K562 (cell line): ENCODE data around the gene RUSC1. TPM values are rescaled to one million over a fixed set of nuclear protein-coding genes. Genes with fewer than 3 reads are reported as not detected.

ENCODE experiments used
- ATAC-seq: fragments of 200-7000 bp; cut with Tn5 transposase; 3 replicates; pipeline ENCODE4 v1.9.1; 2020; ENCODE audit warnings: moderate library complexity
- BruUV-seq: library from RNA; stranded (reverse); fragments of 400-500 nt; replicated peaks from 2 replicates; lab custom pipeline; 2021; lab: Mats Ljungman, UMichigan
- CTCF ChIA-PET: fragments of 300-600 bp; formaldehyde crosslinking; extraction: SDS; loops from one replicate; lab custom pipeline; 2021; ENCODE audit warnings: low intra/inter-chr PET ratio; lab: Yijun Ruan, JAX
- POLR2A ChIA-PET: fragments of 300-600, 350-650 bp; sonication (Branson Sonifier 250); formaldehyde crosslinking; extraction: SDS; loops from one replicate; lab custom pipeline; 2021; ENCODE audit warnings: antibody characterized with exemption, inconsistent platforms; lab: Yijun Ruan, JAX
- DNase-seq, 4 experiments: peaks; one replicate each; pipeline versions ENCODE4 v3.0.0 to v3.0.0-alpha.2; 2011 to 2018; ENCODE audit warnings: low spot score in 3 of 4, mixed read lengths in 3 of 4; ENCODE audit errors: extremely low read depth in 1 of 4
- FAIRE-seq: peaks from 2 replicates; lab custom pipeline; 2011; peaks lifted over from hg19 to GRCh38; lab: Jason Lieb, UNC
- H2AFZ ChIP-seq: 2 replicates; pipeline ENCODE4 v1.6.0; 2011; ENCODE audit warnings: low read depth, low read length, control low read depth, inconsistent platforms
- H3K27ac ChIP-seq: fragments of 200-600 bp; 3 replicates; pipeline ENCODE4 v1.8.0; 2011; ENCODE audit warnings: low read depth, mild to moderate bottlenecking, control low read depth, inconsistent platforms, low read length, moderate library complexity, mixed read lengths; ENCODE audit errors: extremely low read depth
- H3K27me3 ChIP-seq, 2 experiments: fragments of 300-600 bp in 1 of 2; 2 replicates in 1 of 2; 3 replicates in 1 of 2; pipeline versions ENCODE4 v1.6.0 to v1.8.0; 2011; ENCODE audit warnings: inconsistent platforms in 2 of 2, low read length in 2 of 2, mild to moderate bottlenecking in 1 of 2, mixed read lengths in 1 of 2, moderate library complexity in 1 of 2; ENCODE audit not compliant: control insufficient read depth in 2 of 2, insufficient read depth in 2 of 2
- H3K36me3 ChIP-seq: fragments of 300-600 bp; 3 replicates; pipeline ENCODE4 v1.8.0; 2011; ENCODE audit warnings: mild to moderate bottlenecking, low read length, inconsistent platforms; ENCODE audit not compliant: control insufficient read depth, insufficient read depth
- H3K4me1 ChIP-seq, 2 experiments: fragments of 200-600 bp in 1 of 2; replicated peaks in 1 of 2; 2 replicates in 1 of 2; 3 replicates in 1 of 2; pipeline versions ENCODE4 v1.5.1 to v1.8.0; 2011; ENCODE audit warnings: inconsistent platforms in 2 of 2, low read length in 2 of 2, mild to moderate bottlenecking in 1 of 2, mixed read lengths in 1 of 2, moderate library complexity in 1 of 2; ENCODE audit not compliant: control insufficient read depth in 2 of 2, insufficient read depth in 2 of 2
- H3K4me2 ChIP-seq: 2 replicates; pipeline ENCODE4 v1.6.1; 2011; ENCODE audit warnings: low read length, control low read depth, inconsistent platforms, mixed read lengths; ENCODE audit not compliant: insufficient read depth
- H3K4me3 ChIP-seq: fragments of 200-600 bp; sonication (generic), shearing (Covaris generic); 2 replicates; pipeline ENCODE4 v1.5.1; 2016; ENCODE audit warnings: control low read depth, inconsistent platforms
- H3K79me2 ChIP-seq: fragments of 200-600 bp; 3 replicates; pipeline ENCODE4 v1.8.0; 2011; ENCODE audit warnings: low read length, inconsistent platforms; ENCODE audit not compliant: control insufficient read depth, insufficient read depth
- H3K9ac ChIP-seq, 2 experiments: 2 replicates each; pipeline versions ENCODE4 v1.6.0 to v1.6.1; 2011; ENCODE audit warnings: low read depth in 2 of 2, low read length in 2 of 2, control low read depth in 1 of 2, inconsistent platforms in 1 of 2, mild to moderate bottlenecking in 1 of 2, mixed read lengths in 1 of 2; ENCODE audit not compliant: insufficient read depth in 1 of 2
- H3K9me1 ChIP-seq: one replicate; pipeline ENCODE4 v1.6.0; 2011; ENCODE audit warnings: inconsistent platforms, mild to moderate bottlenecking, low read length, moderate library complexity; ENCODE audit not compliant: control insufficient read depth, insufficient read depth
- H3K9me3 ChIP-seq: replicated peaks from 2 replicates; pipeline ENCODE4 v1.5.1; 2011; ENCODE audit warnings: low read depth, low read length, inconsistent platforms; ENCODE audit not compliant: control insufficient read depth, insufficient read depth
- H4K20me1 ChIP-seq: replicated peaks from 2 replicates; pipeline ENCODE4 v1.6.1; 2011; ENCODE audit warnings: low read length, inconsistent platforms, mixed read lengths; ENCODE audit not compliant: control insufficient read depth, insufficient read depth
- GATA2 ChIP-seq: sonication (generic); formaldehyde crosslinking; IDR thresholded peaks from 2 replicates; pipeline ENCODE4 v1.4.0; 2020; ENCODE audit warnings: mild to moderate bottlenecking, missing genetic modification reagents
- POLR2G ChIP-seq: fragments of 200-400 bp; formaldehyde crosslinking; IDR thresholded peaks from 2 replicates; pipeline ENCODE4 v1.6.1; 2017; ENCODE audit warnings: low read depth, mild to moderate bottlenecking, antibody characterized with exemption, low read length, moderate library complexity
- RB1 ChIP-seq: fragments of 450-650 bp; IDR thresholded peaks from 2 replicates; pipeline ENCODE4 v1.6.1; 2017; ENCODE audit warnings: low read depth, mild to moderate bottlenecking
- WGBS: fragments of 100-300 bp; shearing (Covaris generic); methylation state at CpG from one replicate; pipeline ENCODE4 v1.1.6; 2016; ENCODE audit warnings: low coverage, mixed read lengths; ENCODE audit not compliant: insufficient coverage; ENCODE audit errors: missing lambda C conversion rate; 5-methylcytosine and 5-hydroxymethylcytosine counted together
- in situ Hi-C: fragments of 300-500 bp; cut with MboI; formaldehyde crosslinking; loops from 4 replicates; pipeline ENCODE4 v1.15.0; 2018; ENCODE audit warnings: inconsistent platforms, mixed read lengths
- intact Hi-C: fragments of 100-400 bp; cut with micrococcal nuclease; formaldehyde crosslinking; loops from 2 replicates; pipeline ENCODE4 v1.14.2; 2022
- polyA plus RNA-seq, 8 experiments: library from polyadenylated mRNA; depleted of rRNA in 4 of 8; stranded (reverse) in 5 of 8; unstranded in 3 of 8; fragments of >200 nt; fragmentation: Nextera tagmentation in 2 of 8; fragmentation: Illumina TruSeq in 1 of 8; extraction: Ambion mirVana in 2 of 8; extraction: Trizol in 1 of 8; gene quantifications; 2 replicates each; pipeline versions ENCODE4 v1.2.1 to v1.2.3, GENCODE V29; 2011 to 2014; ENCODE audit warnings: inconsistent platforms in 1 of 8, missing spikeins in 1 of 8
- total RNA-seq, 7 experiments: library from RNA; depleted of rRNA in 6 of 7; stranded (reverse); fragments of >200 nt in 6 of 7; fragmentation: Illumina TruSeq in 2 of 7; extraction: Trizol in 2 of 7; gene quantifications; 2 replicates each; pipeline versions ENCODE4 v1.2.1 to v1.2.3, GENCODE V29; 2011 to 2021; ENCODE audit warnings: low replicate concordance in 1 of 7
- TF ChIP-seq, protein P1 (sequence below): sonication (generic); formaldehyde crosslinking; IDR thresholded peaks from 2 replicates; pipeline ENCODE4 v1.8.0; 2022; ENCODE audit warnings: mild to moderate bottlenecking, missing genetic modification reagents
- TF ChIP-seq, protein P2 (sequence below): fragments of 250-450 bp; sonication (Bioruptor Pico); IDR thresholded peaks from 2 replicates; pipeline ENCODE4 v1.8.0; 2022; ENCODE audit warnings: inconsistent platforms

Gene RUSC1
- total and polyA plus RNA-seq, 9 of the 15 experiments (the other 6 are each of a cell fraction or from before 2014, with no cell fraction given) = 5.7 to 68.3 (median 33.6) TPM

DNA sequence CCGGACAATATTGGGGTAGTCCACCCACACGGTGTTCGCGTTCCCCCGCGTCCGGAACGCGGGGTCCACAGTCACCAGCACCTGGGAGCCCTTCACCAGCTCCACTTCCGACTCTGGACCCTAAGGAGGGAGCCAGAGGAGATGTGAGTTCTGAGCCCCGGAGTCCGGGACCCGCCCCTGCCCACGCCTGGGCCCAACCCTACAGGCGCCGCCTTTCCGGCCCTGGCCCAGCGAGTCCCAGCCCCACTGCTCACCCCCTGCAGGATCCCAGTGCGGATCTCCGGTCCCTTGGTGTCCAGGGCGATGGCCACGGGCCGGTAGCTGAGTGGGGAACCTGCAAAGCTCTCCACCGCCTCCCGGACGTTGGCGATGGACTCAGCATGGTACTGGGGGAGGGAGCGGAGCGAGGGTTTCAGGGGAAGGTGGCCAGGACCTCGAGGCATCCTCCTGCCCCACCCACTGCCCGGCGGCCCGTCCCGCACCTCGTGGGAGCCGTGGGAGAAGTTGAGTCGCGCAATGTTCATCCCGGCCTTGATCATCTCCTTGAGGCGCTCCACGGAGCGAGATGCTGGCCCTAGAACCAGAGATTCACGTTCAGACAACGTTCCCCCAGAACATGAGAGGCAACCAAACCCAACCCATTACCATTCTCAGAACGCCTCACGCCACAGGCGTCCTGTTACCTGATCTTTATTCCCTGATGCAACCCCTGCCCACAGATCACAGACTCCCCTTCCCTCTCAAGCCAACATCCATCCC lies 25.3 kb upstream of the RUSC1 start:
- ChIA-PET POLR2A (interaction anchor here (0.9 to 1.8 kb wide), 2 partner anchors 13 to 17 kb away, joined by 3 to 8 read pairs; partner anchors contain the start of gene FDPS), CTCF (no interaction called here)
- no peak for FAIRE-seq
- H3K9me1 ChIP-seq = no peaks in the 10 kb centered on the region
- in situ Hi-C loops = no loop called here
- TF ChIP-seq, protein P1, sequence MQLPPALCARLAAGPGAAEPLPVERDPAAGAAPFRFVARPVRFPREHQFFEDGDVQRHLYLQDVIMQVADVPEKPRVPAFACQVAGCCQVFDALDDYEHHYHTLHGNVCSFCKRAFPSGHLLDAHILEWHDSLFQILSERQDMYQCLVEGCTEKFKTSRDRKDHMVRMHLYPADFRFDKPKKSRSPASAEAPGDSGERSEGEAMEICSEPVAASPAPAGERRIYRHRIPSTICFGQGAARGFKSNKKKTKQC = no peak
- TF ChIP-seq GATA2 (CRISPR knock-in tag) = no peak
- no peak for TF ChIP-seq RB1
- peak; percentile 6; the same call in 1 of the 2 replicates for TF ChIP-seq POLR2G
- TF ChIP-seq, protein P2, sequence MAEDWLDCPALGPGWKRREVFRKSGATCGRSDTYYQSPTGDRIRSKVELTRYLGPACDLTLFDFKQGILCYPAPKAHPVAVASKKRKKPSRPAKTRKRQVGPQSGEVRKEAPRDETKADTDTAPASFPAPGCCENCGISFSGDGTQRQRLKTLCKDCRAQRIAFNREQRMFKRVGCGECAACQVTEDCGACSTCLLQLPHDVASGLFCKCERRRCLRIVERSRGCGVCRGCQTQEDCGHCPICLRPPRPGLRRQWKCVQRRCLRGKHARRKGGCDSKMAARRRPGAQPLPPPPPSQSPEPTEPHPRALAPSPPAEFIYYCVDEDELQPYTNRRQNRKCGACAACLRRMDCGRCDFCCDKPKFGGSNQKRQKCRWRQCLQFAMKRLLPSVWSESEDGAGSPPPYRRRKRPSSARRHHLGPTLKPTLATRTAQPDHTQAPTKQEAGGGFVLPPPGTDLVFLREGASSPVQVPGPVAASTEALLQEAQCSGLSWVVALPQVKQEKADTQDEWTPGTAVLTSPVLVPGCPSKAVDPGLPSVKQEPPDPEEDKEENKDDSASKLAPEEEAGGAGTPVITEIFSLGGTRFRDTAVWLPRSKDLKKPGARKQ (CRISPR knock-in tag) = no peak
- H3K9me3 ChIP-seq = no peaks in the 10 kb centered on the region
- H3K27me3 ChIP-seq = no peaks in the 10 kb centered on the region
- H3K4me1 ChIP-seq = peaks cover 8 to 39% of the 10 kb centered on the region in 2 experiments; a peak in 4 of 5 replicates
- H4K20me1 ChIP-seq = no peaks in the 10 kb centered on the region
- intact Hi-C loops = no loop called here
- 92% methylated on average over 32 of the region's 47 CpGs for WGBS
- DNase-seq = no peak
- H3K79me2 ChIP-seq = peaks cover 24% of the 10 kb centered on the region
- no peak overlapping the region for H3K4me3 ChIP-seq
- ATAC-seq = no peak
- H3K36me3 ChIP-seq = peaks cover 53% of the 10 kb centered on the region
- no peak overlapping the region for H2AFZ ChIP-seq
- H3K9ac ChIP-seq = no peak overlapping the region
- no peak overlapping the region for H3K4me2 ChIP-seq
- H3K27ac ChIP-seq = no peak overlapping the region
- no TSS peak for BruUV-seq
